Fibroblast of lung (primary cell): Measurements from ENCODE around the gene PLAAT2. TPM values are rescaled to one million over a fixed set of nuclear protein-coding genes. Genes with fewer than 3 reads are reported as not detected.

Experiments
- DNase-seq, 2 donors: peaks; one replicate each; pipeline versions ENCODE4 v3.0.0 to v3.0.0-alpha.2; 2010; ENCODE audit warnings: low read depth in 2 of 2
- H2AFZ ChIP-seq: 2 replicates; pipeline ENCODE4 v1.5.1; 2012; ENCODE audit warnings: low read length, control low read depth, inconsistent platforms
- H3K27ac ChIP-seq: 2 replicates; pipeline ENCODE4 v1.5.1; 2011; ENCODE audit warnings: low read length, control low read depth; ENCODE audit not compliant: insufficient read depth
- H3K27me3 ChIP-seq: 2 replicates; pipeline ENCODE4 v1.5.1; 2011; ENCODE audit warnings: mild to moderate bottlenecking, low read length; ENCODE audit not compliant: control insufficient read depth, insufficient read depth
- H3K36me3 ChIP-seq: 2 replicates; pipeline ENCODE4 v1.5.1; 2011; ENCODE audit warnings: low read length; ENCODE audit not compliant: control insufficient read depth, insufficient read depth
- H3K4me1 ChIP-seq: 2 replicates; pipeline ENCODE4 v1.5.1; 2011; ENCODE audit warnings: low read length; ENCODE audit not compliant: control insufficient read depth, insufficient read depth; ENCODE audit errors: extremely low read depth
- H3K4me2 ChIP-seq: 2 replicates; pipeline ENCODE4 v1.5.1; 2011; ENCODE audit warnings: low read length, control low read depth; ENCODE audit not compliant: insufficient read depth; ENCODE audit errors: extremely low read depth
- H3K4me3 ChIP-seq, 4 experiments: fragments of 200-600 bp in 1 of 4; sonication (generic) in 1 of 4; replicated peaks in 1 of 4; 2 replicates each; pipeline ENCODE4 v1.5.1; 2011 to 2016; ENCODE audit warnings: low read length in 4 of 4, low read depth in 3 of 4, mild to moderate bottlenecking in 3 of 4, control low read depth in 2 of 4, inconsistent platforms in 1 of 4, mixed read lengths in 1 of 4; ENCODE audit not compliant: insufficient read depth in 1 of 4; ENCODE audit errors: control extremely low read depth in 1 of 4
- H3K79me2 ChIP-seq: 2 replicates; pipeline ENCODE4 v1.5.1; 2012; ENCODE audit warnings: mild to moderate bottlenecking, low read length, inconsistent platforms; ENCODE audit not compliant: control insufficient read depth, insufficient read depth
- H3K9ac ChIP-seq: 2 replicates; pipeline ENCODE4 v1.5.1; 2011; ENCODE audit warnings: mild to moderate bottlenecking, low read length, control low read depth; ENCODE audit not compliant: insufficient read depth
- H3K9me3 ChIP-seq: 2 replicates; pipeline ENCODE4 v1.5.1; 2012; ENCODE audit warnings: low read depth, low read length; ENCODE audit not compliant: control insufficient read depth, insufficient read depth
- H4K20me1 ChIP-seq: 2 replicates; pipeline ENCODE4 v1.5.1; 2011; ENCODE audit warnings: low read length; ENCODE audit not compliant: control insufficient read depth, insufficient read depth; ENCODE audit errors: extremely low read depth
- EZH2 ChIP-seq: IDR thresholded peaks from 2 replicates; pipeline ENCODE4 v1.5.1; 2012; ENCODE audit warnings: low read length, control low read depth, mild to moderate bottlenecking; ENCODE audit errors: missing control alignments
- polyA plus RNA-seq, 2 donors: library from polyadenylated mRNA; depleted of rRNA in 1 of 2; stranded (reverse) in 1 of 2; unstranded in 1 of 2; fragments of >200 nt; gene quantifications; 2 replicates each; pipeline ENCODE4 v1.2.1, GENCODE V29; 2011 to 2012; ENCODE audit warnings: missing spikeins in 1 of 2
- total RNA-seq: library from RNA; depleted of rRNA; stranded (reverse); fragments of >200 nt; gene quantifications from 2 replicates; pipeline ENCODE4 v1.2.1, GENCODE V29; 2014
- TF ChIP-seq, protein P1 (sequence below), 2 donors: IDR thresholded peaks in 1 of 2; conservative IDR thresholded peaks in 1 of 2; 1 replicate in 1 of 2; 2 replicates in 1 of 2; pipeline ENCODE4 v1.5.1; 2011 to 2012; ENCODE audit warnings: low read length in 2 of 2, control low read depth in 1 of 2, inconsistent platforms in 1 of 2, low read depth in 1 of 2, mild to moderate bottlenecking in 1 of 2

Gene PLAAT2
- total and polyA plus RNA-seq, 2 donors (not counting 1 experiment from before 2014, with no cell fraction given): not detected

DNA sequence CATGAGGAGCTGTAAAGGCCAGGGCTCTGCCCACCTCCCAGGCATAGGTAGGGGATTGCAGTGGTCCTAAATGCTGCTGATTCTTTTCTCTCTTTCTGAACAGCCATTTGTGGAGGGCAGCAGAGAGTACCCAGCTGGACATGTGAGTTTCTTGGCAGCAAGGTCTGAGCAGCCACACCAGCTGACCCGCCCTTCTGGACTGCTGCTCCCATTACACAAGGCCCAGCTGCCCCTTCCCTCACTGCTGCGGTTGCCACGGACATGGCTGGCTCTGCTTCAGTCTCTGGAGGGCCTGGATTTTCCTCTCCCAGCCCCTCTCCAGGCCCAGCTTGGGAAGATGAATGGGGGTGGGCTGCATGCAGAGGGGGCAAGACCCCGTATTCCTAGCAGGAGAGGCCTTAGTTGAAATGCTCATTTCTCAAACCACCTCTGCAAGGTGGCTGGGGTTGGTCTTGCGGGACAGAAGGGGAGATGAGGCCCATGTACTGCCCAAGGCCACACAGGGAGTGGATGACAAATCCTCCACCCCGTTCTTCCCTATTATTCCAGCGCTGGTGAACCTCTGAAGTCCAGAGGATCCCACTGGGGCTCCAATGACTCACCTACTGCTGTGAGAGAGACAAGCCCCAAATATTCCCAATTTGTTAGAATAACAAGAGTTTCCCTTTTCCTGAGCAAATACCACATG lies 52.7 kb downstream of the PLAAT2 start:
- H3K9ac ChIP-seq: no peak overlapping the region
- H3K36me3 ChIP-seq: no peaks in the 10 kb centered on the region
- no peak overlapping the region for H3K4me2 ChIP-seq
- H3K4me1 ChIP-seq: no peaks in the 10 kb centered on the region
- no peak overlapping the region for H3K27ac ChIP-seq
- peak; percentile 63 to 81 for DNase-seq
- H4K20me1 ChIP-seq: no peaks in the 10 kb centered on the region
- H3K79me2 ChIP-seq: no peaks in the 10 kb centered on the region
- H2AFZ ChIP-seq: no peak overlapping the region
- H3K4me3 ChIP-seq: no peak overlapping the region
- no peaks in the 10 kb centered on the region for H3K9me3 ChIP-seq
- H3K27me3 ChIP-seq: no peaks in the 10 kb centered on the region
- TF ChIP-seq, protein P1, sequence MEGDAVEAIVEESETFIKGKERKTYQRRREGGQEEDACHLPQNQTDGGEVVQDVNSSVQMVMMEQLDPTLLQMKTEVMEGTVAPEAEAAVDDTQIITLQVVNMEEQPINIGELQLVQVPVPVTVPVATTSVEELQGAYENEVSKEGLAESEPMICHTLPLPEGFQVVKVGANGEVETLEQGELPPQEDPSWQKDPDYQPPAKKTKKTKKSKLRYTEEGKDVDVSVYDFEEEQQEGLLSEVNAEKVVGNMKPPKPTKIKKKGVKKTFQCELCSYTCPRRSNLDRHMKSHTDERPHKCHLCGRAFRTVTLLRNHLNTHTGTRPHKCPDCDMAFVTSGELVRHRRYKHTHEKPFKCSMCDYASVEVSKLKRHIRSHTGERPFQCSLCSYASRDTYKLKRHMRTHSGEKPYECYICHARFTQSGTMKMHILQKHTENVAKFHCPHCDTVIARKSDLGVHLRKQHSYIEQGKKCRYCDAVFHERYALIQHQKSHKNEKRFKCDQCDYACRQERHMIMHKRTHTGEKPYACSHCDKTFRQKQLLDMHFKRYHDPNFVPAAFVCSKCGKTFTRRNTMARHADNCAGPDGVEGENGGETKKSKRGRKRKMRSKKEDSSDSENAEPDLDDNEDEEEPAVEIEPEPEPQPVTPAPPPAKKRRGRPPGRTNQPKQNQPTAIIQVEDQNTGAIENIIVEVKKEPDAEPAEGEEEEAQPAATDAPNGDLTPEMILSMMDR (conservative IDR thresholded peaks at IDR 0.05 in 1 of 2, IDR thresholded peaks at IDR 0.05 in 1 of 2; ENCODE audit: low read depth in 1 of 2, low read length in 2 of 2): no peak
- no peak for TF ChIP-seq EZH2

DNA sequence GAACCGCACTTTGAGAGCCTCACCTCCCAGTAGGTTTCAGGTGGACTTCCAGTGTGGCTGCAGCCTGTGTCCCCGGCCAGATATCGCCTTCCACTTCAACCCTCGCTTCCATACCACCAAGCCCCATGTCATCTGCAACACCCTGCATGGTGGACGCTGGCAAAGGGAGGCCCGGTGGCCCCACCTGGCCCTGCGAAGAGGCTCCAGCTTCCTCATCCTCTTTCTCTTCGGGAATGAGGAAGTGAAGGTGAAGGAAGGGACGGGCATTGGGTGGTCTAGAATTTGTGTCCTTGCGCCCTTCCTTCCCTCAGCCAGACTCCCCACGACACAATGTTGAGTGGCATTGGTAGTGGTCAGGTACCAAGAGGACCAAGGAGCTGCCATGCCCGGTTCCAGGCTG lies 54.4 kb downstream of the PLAAT2 start:
- Histone ChIP-seq H3K4me3 (no peak overlapping the region), H3K4me1 (no peaks in the 10 kb centered on the region), H3K79me2 (no peaks in the 10 kb centered on the region), H3K4me2 (no peak overlapping the region), H3K27ac (no peak overlapping the region), H3K9ac (no peak overlapping the region), H3K9me3 (no peaks in the 10 kb centered on the region), H4K20me1 (no peaks in the 10 kb centered on the region), H3K27me3 (no peaks in the 10 kb centered on the region), H3K36me3 (no peaks in the 10 kb centered on the region), H2AFZ (no peak overlapping the region)
- DNase-seq: no peak
- TF ChIP-seq, protein P1 (conservative IDR thresholded peaks at IDR 0.05 in 1 of 2, IDR thresholded peaks at IDR 0.05 in 1 of 2; ENCODE audit: low read depth in 1 of 2, low read length in 2 of 2): no peak
- no peak for TF ChIP-seq EZH2

DNA sequence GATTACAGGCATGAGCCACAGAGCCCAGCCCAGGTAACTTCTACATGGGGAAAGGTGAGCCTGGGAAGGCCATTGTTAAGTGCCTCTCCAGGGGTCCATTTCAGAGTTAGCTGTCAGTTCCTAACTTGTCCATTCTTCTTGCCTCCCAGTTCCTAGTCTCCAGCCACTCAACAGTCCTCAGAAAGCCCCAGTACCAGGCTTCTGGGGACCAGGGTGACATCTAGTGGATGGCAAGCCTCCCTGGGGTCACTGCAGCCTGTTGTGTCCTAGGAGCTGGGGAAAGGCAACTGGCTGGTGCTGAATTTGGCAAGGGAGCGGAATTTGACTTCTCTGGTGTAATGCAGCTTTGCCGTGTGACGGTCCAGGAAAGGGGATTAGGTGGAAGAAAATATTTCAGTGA lies 55.2 kb downstream of the PLAAT2 start:
- Histone ChIP-seq H4K20me1 (no peaks in the 10 kb centered on the region), H3K36me3 (no peaks in the 10 kb centered on the region), H2AFZ (no peak overlapping the region), H3K79me2 (no peaks in the 10 kb centered on the region), H3K27ac (no peak overlapping the region), H3K9me3 (no peaks in the 10 kb centered on the region), H3K4me2 (no peak overlapping the region), H3K27me3 (no peaks in the 10 kb centered on the region), H3K9ac (no peak overlapping the region), H3K4me3 (no peak overlapping the region), H3K4me1 (no peaks in the 10 kb centered on the region)
- TF ChIP-seq, protein P1 (conservative IDR thresholded peaks at IDR 0.05 in 1 of 2, IDR thresholded peaks at IDR 0.05 in 1 of 2; ENCODE audit: low read depth in 1 of 2, low read length in 2 of 2): peak in 1 of 2 donors; percentile 9
- no peak for TF ChIP-seq EZH2
- DNase-seq: no peak
